ENCODE data around the gene WDR90.

The WDR90 gene

GRCh38 chr16:627454-628239 is 21.5 kb upstream of the WDR90 start:
- Histone ChIP-seq H3K79me1 (ENCODE audit: low read depth, low read length) (peaks cover 9% of the 10 kb centered on the region), H2BK120ac (ENCODE audit: low read depth, low read length) (no peak overlapping the region), H3K14ac (ENCODE audit: low read length) (peak overlapping the region; percentile 71), H3K23ac (ENCODE audit: low read depth, low read length, poor library complexity) (peak overlapping the region; percentile 73), H3K9ac (ENCODE audit: low read depth, low read length, poor library complexity) (peak overlapping the region; percentile 44), H2AFZ (ENCODE audit: low read length) (no peak overlapping the region), H3K36me3 (replicated peaks in 1 of 2; ENCODE audit: control insufficient read depth in 2 of 2, insufficient read depth in 2 of 2, low read length in 2 of 2) (peaks cover 5 to 35% of the 10 kb centered on the region in 2 donors), H2BK5ac (ENCODE audit: low read length) (peak overlapping the region; percentile 99), H3K4ac (ENCODE audit: low read length) (no peak overlapping the region), H4K8ac (ENCODE audit: low read depth, low read length) (no peak overlapping the region), H2BK15ac (ENCODE audit: low read length) (peak overlapping the region; percentile 67), H3K4me2 (ENCODE audit: insufficient read depth, low read length, poor library complexity, severe bottlenecking) (no peak overlapping the region), H3K27ac (replicated peaks; ENCODE audit: low read length) (no peak overlapping the region), H3K4me1 (ENCODE audit: control insufficient read depth in 2 of 2, insufficient read depth in 1 of 2, low read depth in 1 of 2, low read length in 2 of 2) (peaks cover 29 to 31% of the 10 kb centered on the region in 2 donors), H4K91ac (ENCODE audit: low read depth, low read length, poor library complexity) (no peak overlapping the region), H3K18ac (ENCODE audit: low read length) (peak overlapping the region; percentile 28), H3K9me3 (replicated peaks in 1 of 2; ENCODE audit: control insufficient read depth in 2 of 2, insufficient read depth in 1 of 2, low read depth in 1 of 2, low read length in 2 of 2) (no peaks in the 10 kb centered on the region), H3K27me3 (ENCODE audit: control insufficient read depth in 3 of 3, insufficient read depth in 3 of 3, low read depth in 1 of 3, low read length in 3 of 3) (peaks cover 0 to 1% (median 0%) of the 10 kb centered on the region in 3 experiments), H2BK12ac (ENCODE audit: low read length) (no peak overlapping the region), H2AK5ac (ENCODE audit: low read depth, low read length) (peak overlapping the region; percentile 99), H3K4me3 (ENCODE audit: low read length in 2 of 2) (no peak overlapping the region)
- no CpG with 5 or more reads among the region's 50 CpGs for WGBS, 2 donors (ENCODE audit: extremely low coverage in 2 of 2, insufficient read length in 2 of 2, insufficient replicate concordance in 1 of 2)
- no peak for DNase-seq (ENCODE audit: low spot score)

GRCh38 chr16:628321-629061 is 20.7 kb upstream of the WDR90 start:
- H2BK12ac ChIP-seq (ENCODE audit: low read length) = peak overlapping the region; percentile 59
- H3K9me3 ChIP-seq (replicated peaks in 1 of 2; ENCODE audit: control insufficient read depth in 2 of 2, insufficient read depth in 1 of 2, low read depth in 1 of 2, low read length in 2 of 2) = no peaks in the 10 kb centered on the region
- peaks cover 29 to 31% of the 10 kb centered on the region in 2 donors for H3K4me1 ChIP-seq (ENCODE audit: control insufficient read depth in 2 of 2, insufficient read depth in 1 of 2, low read depth in 1 of 2, low read length in 2 of 2)
- H3K23ac ChIP-seq (ENCODE audit: low read depth, low read length, poor library complexity) = peak overlapping the region; percentile 81
- H4K8ac ChIP-seq (ENCODE audit: low read depth, low read length) = no peak overlapping the region
- H3K27ac ChIP-seq (replicated peaks; ENCODE audit: low read length) = peak overlapping the region; percentile 89
- H3K4me2 ChIP-seq (ENCODE audit: insufficient read depth, low read length, poor library complexity, severe bottlenecking) = no peak overlapping the region
- no peak overlapping the region for H4K91ac ChIP-seq (ENCODE audit: low read depth, low read length, poor library complexity)
- no peak overlapping the region for H2AFZ ChIP-seq (ENCODE audit: low read length)
- H3K18ac ChIP-seq (ENCODE audit: low read length) = peak overlapping the region; percentile 88
- DNase-seq (ENCODE audit: low spot score) = no peak
- H2BK15ac ChIP-seq (ENCODE audit: low read length) = peak overlapping the region; percentile 88
- peaks cover 11% of the 10 kb centered on the region for H3K79me1 ChIP-seq (ENCODE audit: low read depth, low read length)
- WGBS, 2 donors (ENCODE audit: extremely low coverage in 2 of 2, insufficient read length in 2 of 2, insufficient replicate concordance in 1 of 2) = no CpG with 5 or more reads among the region's 33 CpGs
- peak overlapping the region in 1 of 2 donors; percentile 57 for H3K4me3 ChIP-seq (ENCODE audit: low read length in 2 of 2)
- H3K4ac ChIP-seq (ENCODE audit: low read length) = no peak overlapping the region
- H3K9ac ChIP-seq (ENCODE audit: low read depth, low read length, poor library complexity) = peak overlapping the region; percentile 46
- H3K36me3 ChIP-seq (replicated peaks in 1 of 2; ENCODE audit: control insufficient read depth in 2 of 2, insufficient read depth in 2 of 2, low read length in 2 of 2) = peaks cover 6 to 42% of the 10 kb centered on the region in 2 donors
- peak overlapping the region; percentile 99 for H2AK5ac ChIP-seq (ENCODE audit: low read depth, low read length)
- H3K14ac ChIP-seq (ENCODE audit: low read length) = no peak overlapping the region
- H2BK120ac ChIP-seq (ENCODE audit: low read depth, low read length) = no peak overlapping the region
- peaks cover 0 to 1% (median 0%) of the 10 kb centered on the region in 3 experiments for H3K27me3 ChIP-seq (ENCODE audit: control insufficient read depth in 3 of 3, insufficient read depth in 3 of 3, low read depth in 1 of 3, low read length in 3 of 3)
- peak overlapping the region; percentile 99 for H2BK5ac ChIP-seq (ENCODE audit: low read length)

GRCh38 chr16:629185-629832 is 19.9 kb upstream of the WDR90 start:
- Histone ChIP-seq H3K27ac (replicated peaks; ENCODE audit: low read length) (peak overlapping the region; percentile 89), H2AFZ (ENCODE audit: low read length) (peak overlapping the region; percentile 81), H4K8ac (ENCODE audit: low read depth, low read length) (no peak overlapping the region), H3K18ac (ENCODE audit: low read length) (peak overlapping the region; percentile 88), H3K14ac (ENCODE audit: low read length) (no peak overlapping the region), H2BK15ac (ENCODE audit: low read length) (peak overlapping the region; percentile 88), H2BK120ac (ENCODE audit: low read depth, low read length) (no peak overlapping the region), H3K27me3 (ENCODE audit: control insufficient read depth in 3 of 3, insufficient read depth in 3 of 3, low read depth in 1 of 3, low read length in 3 of 3) (peaks cover 0 to 1% (median 0%) of the 10 kb centered on the region in 3 experiments), H2AK5ac (ENCODE audit: low read depth, low read length) (peak overlapping the region; percentile 99), H3K4me1 (ENCODE audit: control insufficient read depth in 2 of 2, insufficient read depth in 1 of 2, low read depth in 1 of 2, low read length in 2 of 2) (peaks cover 25 to 31% of the 10 kb centered on the region in 2 donors), H2BK12ac (ENCODE audit: low read length) (peak overlapping the region; percentile 59), H3K9ac (ENCODE audit: low read depth, low read length, poor library complexity) (peak overlapping the region; percentile 64), H3K4ac (ENCODE audit: low read length) (no peak overlapping the region), H3K9me3 (replicated peaks in 1 of 2; ENCODE audit: control insufficient read depth in 2 of 2, insufficient read depth in 1 of 2, low read depth in 1 of 2, low read length in 2 of 2) (no peaks in the 10 kb centered on the region), H3K4me2 (ENCODE audit: insufficient read depth, low read length, poor library complexity, severe bottlenecking) (peak overlapping the region; percentile 90), H3K79me1 (ENCODE audit: low read depth, low read length) (peaks cover 12% of the 10 kb centered on the region), H3K4me3 (ENCODE audit: low read length in 2 of 2) (peak overlapping the region in 1 of 2 donors; percentile 57), H3K36me3 (replicated peaks in 1 of 2; ENCODE audit: control insufficient read depth in 2 of 2, insufficient read depth in 2 of 2, low read length in 2 of 2) (peaks cover 14 to 50% of the 10 kb centered on the region in 2 donors), H2BK5ac (ENCODE audit: low read length) (peak overlapping the region; percentile 99), H3K23ac (ENCODE audit: low read depth, low read length, poor library complexity) (peak overlapping the region; percentile 56), H4K91ac (ENCODE audit: low read depth, low read length, poor library complexity) (no peak overlapping the region)
- WGBS, 2 donors (ENCODE audit: extremely low coverage in 2 of 2, insufficient read length in 2 of 2, insufficient replicate concordance in 1 of 2) = no CpG with 5 or more reads among the region's 29 CpGs
- DNase-seq (ENCODE audit: low spot score) = no peak
